Retinal pigment epithelial cell (primary cell): Measurements from ENCODE around the gene TNFRSF18.

Source experiments
- DNase-seq: peaks from one replicate; pipeline ENCODE4 v3.0.0-alpha.2; 2010; ENCODE audit warnings: low read depth
- H3K4me3 ChIP-seq: 2 replicates; pipeline ENCODE4 v1.5.1; 2011; ENCODE audit warnings: mild to moderate bottlenecking, low read length, control low read depth, moderate library complexity
- CTCF ChIP-seq: conservative IDR thresholded peaks from 2 replicates; pipeline ENCODE4 v1.5.1; 2011; ENCODE audit warnings: low read depth, low read length, control low read depth, inconsistent platforms

TNFRSF18 gene

GRCh38 chr1:1234180-1234808 is 27.9 kb upstream of the TNFRSF18 start:
- H3K4me3 ChIP-seq: no peak overlapping the region
- DNase-seq: no peak
- no peak for TF ChIP-seq CTCF

GRCh38 chr1:1233567-1233892 is 27.1 kb upstream of the TNFRSF18 start:
- DNase-seq: no peak
- no peak for TF ChIP-seq CTCF
- no peak overlapping the region for H3K4me3 ChIP-seq

- no peak overlapping the region for H3K4me3 ChIP-seq
- no peak for DNase-seq
- TF ChIP-seq CTCF: no peak
These were observed 26.6 kb upstream of the TNFRSF18 start for GRCh38 chr1:1232796-1233566.

- TF ChIP-seq CTCF: no peak
- peak within 1 kb of the TSS; percentile 77 for H3K4me3 ChIP-seq
- no peak for DNase-seq
These were observed 25.9 kb upstream of the TNFRSF18 start, which contains the start of gene B3GALT6 for GRCh38 chr1:1232208-1232795. TSS of gene B3GALT6 (plus strand) at chr1:1232237. CDS start at chr1:1232279, 42 bp downstream.

- peak; percentile 82 for DNase-seq
- no peak for TF ChIP-seq CTCF
- H3K4me3 ChIP-seq: peak within 1 kb of the TSS; percentile 77
These were observed 25.2 kb upstream of the TNFRSF18 start, which contains the start of gene SDF4 for GRCh38 chr1:1231400-1232207. TSS of gene SDF4 (minus strand) at chr1:1232001. CDS start at chr1:1228772, 3,229 bp downstream.

GRCh38 chr1:1230656-1231399 is 24.4 kb upstream of the TNFRSF18 start:
- peak; percentile 35 for DNase-seq
- TF ChIP-seq CTCF: peak; percentile 44
- H3K4me3 ChIP-seq: peak overlapping the region; percentile 77
